Measurements from ENCODE around the gene RBP2. TPM values are rescaled to one million over a fixed set of nuclear protein-coding genes. Genes with fewer than 3 reads are reported as not detected.

Gene RBP2
- total RNA-seq, 4 donors from 2014 or later: not detected

GRCh38 chr3:139518306-139518705 is 42.0 kb upstream of the RBP2 start:
- no peaks in the 10 kb centered on the region for H3K9me3 ChIP-seq
- ATAC-seq (no peak), DNase-seq (no peak)
- TF ChIP-seq CTCF (IDR thresholded peaks at IDR 0.05 in 4 of 5, conservative IDR thresholded peaks at IDR 0.05 in 1 of 5) (no peak), POLR2A (IDR thresholded peaks at IDR 0.05) (no peak)
- intact Hi-C loops (cut with DNase I; ENCODE audit: low total_unique reads): no loop called here
- H3K4me3 ChIP-seq: no peak overlapping the region
- H3K4me1 ChIP-seq: peaks cover 0 to 7% of the 10 kb centered on the region in 2 donors
- in situ Hi-C loops (cut with MboI; ENCODE audit: low sequenced_read_pairs in 4 of 4): no loop called here
- no peaks in the 10 kb centered on the region for H3K36me3 ChIP-seq
- no peaks in the 10 kb centered on the region for H3K27me3 ChIP-seq
- H3K27ac ChIP-seq: no peak overlapping the region

DNA sequence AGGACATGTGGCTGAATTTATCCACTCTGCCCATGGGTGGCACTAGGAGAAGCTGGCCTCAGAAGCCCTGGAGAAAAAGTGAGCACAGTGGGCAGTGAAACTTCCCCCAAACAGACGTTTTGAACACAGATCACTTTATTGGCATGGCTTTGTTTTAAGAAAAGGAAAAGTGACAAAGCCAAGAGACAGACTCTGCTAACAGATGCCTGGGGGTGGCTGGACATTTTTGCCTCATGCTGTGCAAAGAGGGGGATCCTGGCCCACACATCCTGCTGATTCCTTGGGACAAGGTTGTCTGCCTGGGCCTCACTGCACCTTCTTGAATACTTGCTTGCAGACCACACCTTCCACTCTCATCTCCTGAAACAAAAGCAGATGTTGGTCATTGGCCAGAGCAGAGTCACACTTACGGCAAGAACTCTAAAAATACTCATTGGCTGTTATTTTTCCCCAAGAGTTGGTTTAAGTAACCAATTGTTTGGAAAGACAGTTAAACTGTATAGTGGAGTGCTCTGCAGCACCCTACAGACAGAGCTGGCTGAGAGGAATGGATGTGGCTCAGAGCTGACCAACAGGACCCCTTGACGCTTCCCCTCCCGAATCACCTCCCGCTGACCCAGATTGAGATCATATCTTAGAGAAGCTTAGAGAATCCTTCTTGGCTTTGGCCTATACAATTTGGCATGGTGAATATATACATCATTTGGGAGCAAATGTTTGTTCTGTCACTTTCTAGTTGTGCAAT is 41.2 kb upstream of the RBP2 start:
- no peaks in the 10 kb centered on the region for H3K27me3 ChIP-seq
- in situ Hi-C loops (cut with MboI; ENCODE audit: low sequenced_read_pairs in 4 of 4): no loop called here
- H3K4me1 ChIP-seq: peaks cover 0 to 7% of the 10 kb centered on the region in 2 donors
- TF ChIP-seq CTCF (IDR thresholded peaks at IDR 0.05 in 4 of 5, conservative IDR thresholded peaks at IDR 0.05 in 1 of 5) (no peak), POLR2A (IDR thresholded peaks at IDR 0.05) (no peak)
- ATAC-seq (no peak), DNase-seq (no peak)
- H3K27ac ChIP-seq: no peak overlapping the region
- H3K9me3 ChIP-seq: no peaks in the 10 kb centered on the region
- no peak overlapping the region for H3K4me3 ChIP-seq
- intact Hi-C loops (cut with DNase I; ENCODE audit: low total_unique reads): no loop called here
- H3K36me3 ChIP-seq: no peaks in the 10 kb centered on the region

DNA sequence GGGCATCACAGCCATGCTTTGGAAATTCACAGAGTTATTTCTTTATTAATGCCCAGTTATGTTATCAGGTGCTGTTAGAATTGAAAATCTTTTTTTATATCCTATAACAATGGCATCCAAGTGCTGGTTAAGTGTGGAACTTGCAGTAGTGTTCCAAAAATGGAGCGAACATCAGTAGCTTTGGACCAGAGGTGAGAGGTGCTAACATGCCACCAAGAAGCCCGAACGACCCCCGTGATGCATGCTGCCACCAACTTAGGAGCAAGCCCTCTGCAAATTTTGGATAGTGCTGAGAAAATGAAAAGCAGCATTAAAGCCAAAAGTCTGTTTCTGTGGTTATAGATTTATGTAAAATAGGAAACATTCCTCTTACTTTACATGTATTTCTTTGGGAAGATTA is 38.4 kb upstream of the RBP2 start:
- H3K4me1 ChIP-seq: peaks cover 0 to 7% of the 10 kb centered on the region in 2 donors
- intact Hi-C loops (cut with DNase I; ENCODE audit: low total_unique reads) (no loop called here), in situ Hi-C loops (cut with MboI; ENCODE audit: low sequenced_read_pairs in 4 of 4) (no loop called here)
- no peaks in the 10 kb centered on the region for H3K27me3 ChIP-seq
- DNase-seq (no peak), ATAC-seq (no peak)
- H3K27ac ChIP-seq: no peak overlapping the region
- H3K36me3 ChIP-seq: no peaks in the 10 kb centered on the region
- TF ChIP-seq POLR2A (IDR thresholded peaks at IDR 0.05): no peak
- TF ChIP-seq CTCF (IDR thresholded peaks at IDR 0.05 in 4 of 5, conservative IDR thresholded peaks at IDR 0.05 in 1 of 5): no peak
- no peaks in the 10 kb centered on the region for H3K9me3 ChIP-seq
- no peak overlapping the region for H3K4me3 ChIP-seq

DNA sequence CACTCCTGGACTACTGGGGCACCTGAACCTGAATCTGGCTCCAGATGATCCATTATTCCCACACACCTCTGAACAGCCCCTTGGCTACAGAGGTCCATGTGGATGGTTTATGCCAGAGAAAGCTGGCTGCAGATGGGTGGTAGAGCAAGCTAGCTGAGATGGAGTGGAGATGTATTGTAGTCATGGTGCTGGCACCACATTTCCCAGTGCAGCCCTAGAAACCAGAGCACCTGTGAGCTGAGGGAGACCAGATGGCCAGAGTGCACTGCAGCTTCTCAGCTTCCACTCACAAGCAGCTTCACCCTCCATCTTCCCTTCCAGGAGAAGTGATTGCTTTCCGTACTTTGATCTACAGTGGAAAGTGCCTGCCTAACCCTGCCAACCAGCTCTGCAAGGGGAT is 33.3 kb upstream of the RBP2 start:
- H3K4me1 ChIP-seq: no peaks in the 10 kb centered on the region
- no peaks in the 10 kb centered on the region for H3K27me3 ChIP-seq
- in situ Hi-C loops (cut with MboI; ENCODE audit: low sequenced_read_pairs in 4 of 4) (no loop called here), intact Hi-C loops (cut with DNase I; ENCODE audit: low total_unique reads) (no loop called here)
- no peak overlapping the region for H3K4me3 ChIP-seq
- no peak overlapping the region for H3K27ac ChIP-seq
- H3K9me3 ChIP-seq: no peaks in the 10 kb centered on the region
- H3K36me3 ChIP-seq: no peaks in the 10 kb centered on the region
- no peak for TF ChIP-seq POLR2A (IDR thresholded peaks at IDR 0.05)
- no peak for TF ChIP-seq CTCF (IDR thresholded peaks at IDR 0.05 in 4 of 5, conservative IDR thresholded peaks at IDR 0.05 in 1 of 5)
- ATAC-seq (no peak), DNase-seq (no peak)

- no peak for DNase-seq
- H3K27ac ChIP-seq: no peak overlapping the region
- in situ Hi-C loops (cut with MboI; ENCODE audit: low sequenced_read_pairs in 4 of 4) (no loop called here), intact Hi-C loops (cut with DNase I; ENCODE audit: low total_unique reads) (no loop called here)
- no peaks in the 10 kb centered on the region for H3K4me1 ChIP-seq
- no peaks in the 10 kb centered on the region for H3K36me3 ChIP-seq
- H3K4me3 ChIP-seq: no peak overlapping the region
- TF ChIP-seq POLR2A (IDR thresholded peaks at IDR 0.05): no peak
- no peak for TF ChIP-seq CTCF (IDR thresholded peaks at IDR 0.05 in 4 of 5, conservative IDR thresholded peaks at IDR 0.05 in 1 of 5)
- no peak for ATAC-seq
- no peaks in the 10 kb centered on the region for H3K9me3 ChIP-seq
- no peaks in the 10 kb centered on the region for H3K27me3 ChIP-seq
These were observed 30.4 kb upstream of the RBP2 start for GRCh38 chr3:139506766-139507165.

Data from gastrocnemius medialis (tissue), 4 donors.